PC-9 (cell line): ENCODE results near the gene GALNT1.

Experiments
- EZH2 ChIP-seq: fragments of 200-600 bp; sonication (generic); IDR thresholded peaks from 2 replicates; pipeline ENCODE4 v1.8.0; 2017; ENCODE audit warnings: antibody characterized with exemption, low read depth
- TF ChIP-seq, protein P1 (sequence below): fragments of 200-600 bp; sonication (generic); conservative IDR thresholded peaks from 2 replicates; pipeline ENCODE4 v1.6.1; 2017; ENCODE audit warnings: mixed run types, antibody characterized with exemption, mild to moderate bottlenecking, moderate library complexity

- TF ChIP-seq, protein P1, sequence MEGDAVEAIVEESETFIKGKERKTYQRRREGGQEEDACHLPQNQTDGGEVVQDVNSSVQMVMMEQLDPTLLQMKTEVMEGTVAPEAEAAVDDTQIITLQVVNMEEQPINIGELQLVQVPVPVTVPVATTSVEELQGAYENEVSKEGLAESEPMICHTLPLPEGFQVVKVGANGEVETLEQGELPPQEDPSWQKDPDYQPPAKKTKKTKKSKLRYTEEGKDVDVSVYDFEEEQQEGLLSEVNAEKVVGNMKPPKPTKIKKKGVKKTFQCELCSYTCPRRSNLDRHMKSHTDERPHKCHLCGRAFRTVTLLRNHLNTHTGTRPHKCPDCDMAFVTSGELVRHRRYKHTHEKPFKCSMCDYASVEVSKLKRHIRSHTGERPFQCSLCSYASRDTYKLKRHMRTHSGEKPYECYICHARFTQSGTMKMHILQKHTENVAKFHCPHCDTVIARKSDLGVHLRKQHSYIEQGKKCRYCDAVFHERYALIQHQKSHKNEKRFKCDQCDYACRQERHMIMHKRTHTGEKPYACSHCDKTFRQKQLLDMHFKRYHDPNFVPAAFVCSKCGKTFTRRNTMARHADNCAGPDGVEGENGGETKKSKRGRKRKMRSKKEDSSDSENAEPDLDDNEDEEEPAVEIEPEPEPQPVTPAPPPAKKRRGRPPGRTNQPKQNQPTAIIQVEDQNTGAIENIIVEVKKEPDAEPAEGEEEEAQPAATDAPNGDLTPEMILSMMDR, result no peak
- TF ChIP-seq EZH2, result no peak
These were observed 39.2 kb upstream of the GALNT1 start for GRCh38 chr18:35542356-35542755.
